ENCODE results near the gene TPST2.

DNA sequence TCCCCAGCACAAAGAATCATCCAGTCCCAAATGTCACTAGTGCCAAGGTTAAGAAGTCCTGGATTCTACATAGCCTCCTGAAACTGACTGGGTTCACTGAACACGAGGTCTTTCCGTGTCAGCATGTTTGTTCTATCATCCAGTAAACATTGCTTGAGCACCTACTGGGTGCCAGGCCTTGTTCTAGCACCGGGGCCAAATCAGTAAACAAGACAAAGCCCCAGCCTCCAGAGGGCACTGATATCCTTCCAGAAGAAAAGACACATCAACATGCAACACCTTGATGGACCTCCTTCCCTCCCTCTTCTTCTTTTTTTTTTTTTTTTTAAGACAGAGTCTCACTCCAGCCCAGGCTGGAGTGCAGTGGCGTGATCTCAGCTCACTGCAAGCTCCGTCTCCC, 26.9 kb downstream of the TPST2 start:
- no peak for TF ChIP-seq CTCF (IDR thresholded peaks at IDR 0.05)
- TF ChIP-seq POLR2A (IDR thresholded peaks at IDR 0.05), result no peak

Measured in adrenal gland (tissue), 5 donors.